K562 (cell line): ENCODE results near the gene KCNIP2. TPM values are rescaled to one million over a fixed set of nuclear protein-coding genes. Genes with fewer than 3 reads are reported as not detected.

Experiments used
- C11orf30 ChIP-seq: fragments of 450-650 bp; IDR thresholded peaks from 2 replicates; pipeline ENCODE4 v1.6.1; 2016; ENCODE audit warnings: low read depth, mild to moderate bottlenecking
- CREB1 ChIP-seq, 2 experiments: sonication (generic) in 1 of 2; formaldehyde crosslinking in 1 of 2; IDR thresholded peaks; 2 replicates each; pipeline versions ENCODE4 v1.6.1 to v1.8.0; 2012 to 2022; ENCODE audit warnings: inconsistent platforms in 1 of 2, mild to moderate bottlenecking in 1 of 2, missing genetic modification reagents in 1 of 2, moderate library complexity in 1 of 2
- HNRNPH1 ChIP-seq: fragments of 200-400 bp; formaldehyde crosslinking; optimal IDR thresholded peaks from 2 replicates; pipeline ENCODE3; 2017; ENCODE audit warnings: low read depth, mild to moderate bottlenecking, low read length, moderate library complexity
- HNRNPK ChIP-seq: fragments of 200-400 bp; formaldehyde crosslinking; IDR thresholded peaks from one replicate; pipeline ENCODE4 v1.6.1; 2018; ENCODE audit warnings: mild to moderate bottlenecking, low read depth, low read length; ENCODE audit not compliant: poor library complexity, severe bottlenecking
- ILF3 ChIP-seq: fragments of 450-650 bp; IDR thresholded peaks from 2 replicates; pipeline ENCODE4 v1.6.1; 2018; ENCODE audit warnings: antibody characterized with exemption, mild to moderate bottlenecking, moderate library complexity, borderline replicate concordance
- SNRNP70 ChIP-seq: fragments of 200-400 bp; formaldehyde crosslinking; optimal IDR thresholded peaks from 2 replicates; pipeline ENCODE3; 2017; ENCODE audit warnings: low read depth, low read length
- TOE1 ChIP-seq, 2 experiments: fragments of 450-650 bp in 1 of 2; sonication (generic) in 1 of 2; formaldehyde crosslinking in 1 of 2; IDR thresholded peaks; 2 replicates each; pipeline versions ENCODE4 v1.7.1 to v1.8.0; 2016 to 2022; ENCODE audit warnings: borderline replicate concordance in 2 of 2, mild to moderate bottlenecking in 2 of 2, antibody characterized with exemption in 1 of 2, inconsistent platforms in 1 of 2, low read depth in 1 of 2, missing genetic modification reagents in 1 of 2, moderate library complexity in 1 of 2
- U2AF1 ChIP-seq: fragments of 200-400 bp; formaldehyde crosslinking; optimal IDR thresholded peaks from 2 replicates; pipeline ENCODE3; 2017; ENCODE audit warnings: mild to moderate bottlenecking, low read depth, low read length, moderate library complexity
- ZBED1 ChIP-seq: IDR thresholded peaks from 2 replicates; pipeline ENCODE4 v1.6.1; 2014
- ZNF778 ChIP-seq: fragments of 450-650 bp; formaldehyde crosslinking; IDR thresholded peaks from 2 replicates; pipeline ENCODE4 v1.4.0; 2020; ENCODE audit warnings: mild to moderate bottlenecking, moderate library complexity
- polyA plus RNA-seq, 8 experiments: library from polyadenylated mRNA; depleted of rRNA in 4 of 8; stranded (reverse) in 5 of 8; unstranded in 3 of 8; fragments of >200 nt; fragmentation: Nextera tagmentation in 2 of 8; fragmentation: Illumina TruSeq in 1 of 8; extraction: Ambion mirVana in 2 of 8; extraction: Trizol in 1 of 8; gene quantifications; 2 replicates each; pipeline versions ENCODE4 v1.2.1 to v1.2.3, GENCODE V29; 2011 to 2014; ENCODE audit warnings: inconsistent platforms in 1 of 8, missing spikeins in 1 of 8
- total RNA-seq, 7 experiments: library from RNA; depleted of rRNA in 6 of 7; stranded (reverse); fragments of >200 nt in 6 of 7; fragmentation: Illumina TruSeq in 2 of 7; extraction: Trizol in 2 of 7; gene quantifications; 2 replicates each; pipeline versions ENCODE4 v1.2.1 to v1.2.3, GENCODE V29; 2011 to 2021; ENCODE audit warnings: low replicate concordance in 1 of 7
- TF ChIP-seq, protein P1 (sequence below): fragments of 450-650 bp; formaldehyde crosslinking; IDR thresholded peaks from 2 replicates; pipeline ENCODE4 v1.4.0; 2020; ENCODE audit warnings: mild to moderate bottlenecking, mixed read lengths
- TF ChIP-seq, protein P2 (sequence below), 2 experiments: fragments of 450-650 bp; formaldehyde crosslinking in 1 of 2; IDR thresholded peaks; 2 replicates each; pipeline versions ENCODE4 v1.4.0 to v1.6.1; 2014 to 2020; ENCODE audit warnings: mild to moderate bottlenecking in 2 of 2, borderline replicate concordance in 1 of 2, low read depth in 1 of 2
- TF ChIP-seq, protein P3 (sequence below): fragments of 450-650 bp; IDR thresholded peaks from 2 replicates; pipeline ENCODE4 v1.6.1; 2016; ENCODE audit warnings: missing biosample characterization, missing genetic modification characterization
- TF ChIP-seq, protein P4 (sequence below): fragments of 250-450 bp; sonication (Bioruptor Pico); IDR thresholded peaks from 2 replicates; pipeline ENCODE4 v1.5.0; 2021

KCNIP2 gene
- total and polyA plus RNA-seq, 9 of the 15 experiments (the other 6 are each of a cell fraction or from before 2014, with no cell fraction given), result 2.5 to 7.6 (median 4.1) TPM

DNA sequence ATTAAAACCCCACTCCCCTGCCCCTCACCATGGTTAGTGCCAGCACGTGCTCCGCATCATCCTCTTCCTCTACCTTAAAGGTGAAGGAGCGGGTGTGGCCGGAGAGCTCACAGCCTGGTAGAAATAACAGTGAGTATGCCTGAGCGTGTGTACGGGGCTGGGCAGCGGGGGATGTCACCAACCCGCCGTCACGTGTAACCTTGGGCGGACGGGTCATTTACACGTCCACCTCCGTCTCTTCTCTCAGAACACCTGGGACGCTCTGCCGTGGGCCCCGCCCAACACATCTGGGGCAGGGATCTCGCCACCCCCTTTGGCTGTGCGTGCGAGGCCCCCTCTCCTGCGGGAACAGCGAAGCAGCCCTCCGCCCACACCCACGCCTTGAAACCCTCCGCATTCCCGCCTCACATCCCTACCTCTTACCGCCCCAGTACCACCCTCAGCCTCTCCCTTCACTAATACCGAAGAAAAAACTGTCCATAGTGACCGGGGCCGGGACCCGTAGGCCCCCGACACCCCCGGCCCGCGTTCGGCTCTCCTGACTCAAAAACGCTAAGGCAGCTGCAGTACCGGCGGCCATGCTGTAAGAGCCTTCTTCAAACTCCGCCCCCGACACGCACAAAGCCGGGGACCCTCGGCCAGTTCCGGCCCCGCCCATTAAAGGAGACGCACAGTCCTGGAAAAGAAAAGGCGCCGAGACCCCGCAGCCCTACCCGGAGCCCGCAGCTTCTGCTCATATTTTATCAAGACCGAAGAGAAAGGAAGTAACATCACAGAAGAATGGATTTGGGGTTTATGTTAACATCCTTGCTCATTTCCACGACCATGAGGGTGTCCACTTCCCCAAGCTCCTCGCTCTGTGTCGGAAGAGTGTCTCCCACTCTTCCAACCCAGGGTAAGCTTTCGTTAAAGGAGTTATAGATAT, 60.5 kb downstream of the KCNIP2 start, which contains the start of gene NPM3 (continued):
- TF ChIP-seq HNRNPK (no peak), CREB1 (IDR thresholded peaks at IDR 0.05) (peak; percentile 92), CREB1 (CRISPR knock-in tag; IDR thresholded peaks at IDR 0.05) (peak; percentile 81), HNRNPH1 (no peak), C11orf30 (peak; percentile 98), ZNF778 (no peak), ZBED1 (no peak), SNRNP70 (no peak), ILF3 (no peak), U2AF1 (no peak), TOE1 (IDR thresholded peaks at IDR 0.05; ENCODE audit: borderline replicate concordance) (peak; percentile 63; the same call in 1 of the 2 replicates), TOE1 (CRISPR knock-in tag; IDR thresholded peaks at IDR 0.05; ENCODE audit: borderline replicate concordance, low read depth) (no peak)
- TF ChIP-seq, protein P1, sequence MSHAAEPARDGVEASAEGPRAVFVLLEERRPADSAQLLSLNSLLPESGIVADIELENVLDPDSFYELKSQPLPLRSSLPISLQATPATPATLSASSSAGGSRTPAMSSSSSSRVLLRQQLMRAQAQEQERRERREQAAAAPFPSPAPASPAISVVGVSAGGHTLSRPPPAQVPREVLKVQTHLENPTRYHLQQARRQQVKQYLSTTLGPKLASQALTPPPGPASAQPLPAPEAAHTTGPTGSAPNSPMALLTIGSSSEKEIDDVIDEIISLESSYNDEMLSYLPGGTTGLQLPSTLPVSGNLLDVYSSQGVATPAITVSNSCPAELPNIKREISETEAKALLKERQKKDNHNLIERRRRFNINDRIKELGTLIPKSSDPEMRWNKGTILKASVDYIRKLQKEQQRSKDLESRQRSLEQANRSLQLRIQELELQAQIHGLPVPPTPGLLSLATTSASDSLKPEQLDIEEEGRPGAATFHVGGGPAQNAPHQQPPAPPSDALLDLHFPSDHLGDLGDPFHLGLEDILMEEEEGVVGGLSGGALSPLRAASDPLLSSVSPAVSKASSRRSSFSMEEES, result no peak
- TF ChIP-seq, protein P2, sequence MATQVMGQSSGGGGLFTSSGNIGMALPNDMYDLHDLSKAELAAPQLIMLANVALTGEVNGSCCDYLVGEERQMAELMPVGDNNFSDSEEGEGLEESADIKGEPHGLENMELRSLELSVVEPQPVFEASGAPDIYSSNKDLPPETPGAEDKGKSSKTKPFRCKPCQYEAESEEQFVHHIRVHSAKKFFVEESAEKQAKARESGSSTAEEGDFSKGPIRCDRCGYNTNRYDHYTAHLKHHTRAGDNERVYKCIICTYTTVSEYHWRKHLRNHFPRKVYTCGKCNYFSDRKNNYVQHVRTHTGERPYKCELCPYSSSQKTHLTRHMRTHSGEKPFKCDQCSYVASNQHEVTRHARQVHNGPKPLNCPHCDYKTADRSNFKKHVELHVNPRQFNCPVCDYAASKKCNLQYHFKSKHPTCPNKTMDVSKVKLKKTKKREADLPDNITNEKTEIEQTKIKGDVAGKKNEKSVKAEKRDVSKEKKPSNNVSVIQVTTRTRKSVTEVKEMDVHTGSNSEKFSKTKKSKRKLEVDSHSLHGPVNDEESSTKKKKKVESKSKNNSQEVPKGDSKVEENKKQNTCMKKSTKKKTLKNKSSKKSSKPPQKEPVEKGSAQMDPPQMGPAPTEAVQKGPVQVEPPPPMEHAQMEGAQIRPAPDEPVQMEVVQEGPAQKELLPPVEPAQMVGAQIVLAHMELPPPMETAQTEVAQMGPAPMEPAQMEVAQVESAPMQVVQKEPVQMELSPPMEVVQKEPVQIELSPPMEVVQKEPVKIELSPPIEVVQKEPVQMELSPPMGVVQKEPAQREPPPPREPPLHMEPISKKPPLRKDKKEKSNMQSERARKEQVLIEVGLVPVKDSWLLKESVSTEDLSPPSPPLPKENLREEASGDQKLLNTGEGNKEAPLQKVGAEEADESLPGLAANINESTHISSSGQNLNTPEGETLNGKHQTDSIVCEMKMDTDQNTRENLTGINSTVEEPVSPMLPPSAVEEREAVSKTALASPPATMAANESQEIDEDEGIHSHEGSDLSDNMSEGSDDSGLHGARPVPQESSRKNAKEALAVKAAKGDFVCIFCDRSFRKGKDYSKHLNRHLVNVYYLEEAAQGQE (IDR thresholded peaks at IDR 0.05; ENCODE audit: borderline replicate concordance), result no peak
- TF ChIP-seq, protein P2 (CRISPR knock-in tag; IDR thresholded peaks at IDR 0.05; ENCODE audit: low read depth), result no peak
- TF ChIP-seq, protein P3, sequence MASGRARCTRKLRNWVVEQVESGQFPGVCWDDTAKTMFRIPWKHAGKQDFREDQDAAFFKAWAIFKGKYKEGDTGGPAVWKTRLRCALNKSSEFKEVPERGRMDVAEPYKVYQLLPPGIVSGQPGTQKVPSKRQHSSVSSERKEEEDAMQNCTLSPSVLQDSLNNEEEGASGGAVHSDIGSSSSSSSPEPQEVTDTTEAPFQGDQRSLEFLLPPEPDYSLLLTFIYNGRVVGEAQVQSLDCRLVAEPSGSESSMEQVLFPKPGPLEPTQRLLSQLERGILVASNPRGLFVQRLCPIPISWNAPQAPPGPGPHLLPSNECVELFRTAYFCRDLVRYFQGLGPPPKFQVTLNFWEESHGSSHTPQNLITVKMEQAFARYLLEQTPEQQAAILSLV, result no peak
- TF ChIP-seq, protein P4, sequence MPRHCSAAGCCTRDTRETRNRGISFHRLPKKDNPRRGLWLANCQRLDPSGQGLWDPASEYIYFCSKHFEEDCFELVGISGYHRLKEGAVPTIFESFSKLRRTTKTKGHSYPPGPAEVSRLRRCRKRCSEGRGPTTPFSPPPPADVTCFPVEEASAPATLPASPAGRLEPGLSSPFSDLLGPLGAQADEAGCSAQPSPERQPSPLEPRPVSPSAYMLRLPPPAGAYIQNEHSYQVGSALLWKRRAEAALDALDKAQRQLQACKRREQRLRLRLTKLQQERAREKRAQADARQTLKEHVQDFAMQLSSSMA (CRISPR knock-in tag), result no peak
